ENCODE measurements around the gene PROS1.
"Not testable (repeated sequence)": the region's sequence is repeated elsewhere in the genome, so short reads cannot be mapped to it uniquely, and the experiment has no call there.

PROS1 gene

DNA sequence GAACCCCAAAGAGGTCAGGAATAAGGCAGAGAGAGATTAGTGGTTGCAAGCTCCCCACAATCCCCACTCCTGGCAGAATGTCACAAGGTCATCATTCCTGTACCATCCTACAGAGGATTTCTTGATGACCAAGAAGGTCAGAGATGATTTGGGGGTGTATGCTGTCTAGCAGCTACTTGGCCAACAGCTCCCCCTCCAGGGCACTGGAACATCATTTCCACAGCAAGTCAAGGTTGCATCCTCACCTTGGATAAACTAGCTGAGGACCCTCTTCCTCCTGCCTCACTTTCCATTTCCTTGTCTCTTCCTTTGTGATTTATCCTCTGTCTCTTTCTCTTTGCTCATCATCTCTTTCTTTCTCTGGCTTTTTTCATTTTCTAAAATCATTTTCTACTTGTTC, 106.3 kb downstream of the PROS1 start:
- DNase-seq, result no peak

- no peak for DNase-seq
Measured at GRCh38 chr3:93861017-93861416, 112.7 kb downstream of the PROS1 start.

DNA sequence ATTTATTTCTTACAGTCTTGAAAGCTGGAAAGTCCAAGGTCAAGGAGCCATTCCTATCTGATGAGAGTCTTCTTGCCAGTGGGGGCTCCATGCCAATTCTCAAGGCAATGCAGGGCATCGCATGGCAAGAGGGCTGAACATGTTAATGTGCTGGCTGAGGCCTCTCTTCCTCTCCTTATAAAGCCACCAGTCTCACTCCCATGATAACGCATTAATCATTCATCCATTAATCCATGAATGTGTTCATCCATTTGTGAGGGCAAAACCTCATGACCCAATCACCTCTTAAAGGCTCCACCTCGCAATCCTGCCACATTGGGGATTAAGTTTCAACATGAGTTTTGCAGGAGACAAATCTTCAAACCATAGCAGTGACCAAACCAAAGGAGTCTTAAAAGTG, 118.3 kb downstream of the PROS1 start:
- no peak for DNase-seq

GRCh38 chr3:93852228-93852627, 121.5 kb downstream of the PROS1 start:
- DNase-seq, result not testable (repeated sequence)

GRCh38 chr3:93843981-93844380, 129.7 kb downstream of the PROS1 start:
- no peak for DNase-seq

DNA sequence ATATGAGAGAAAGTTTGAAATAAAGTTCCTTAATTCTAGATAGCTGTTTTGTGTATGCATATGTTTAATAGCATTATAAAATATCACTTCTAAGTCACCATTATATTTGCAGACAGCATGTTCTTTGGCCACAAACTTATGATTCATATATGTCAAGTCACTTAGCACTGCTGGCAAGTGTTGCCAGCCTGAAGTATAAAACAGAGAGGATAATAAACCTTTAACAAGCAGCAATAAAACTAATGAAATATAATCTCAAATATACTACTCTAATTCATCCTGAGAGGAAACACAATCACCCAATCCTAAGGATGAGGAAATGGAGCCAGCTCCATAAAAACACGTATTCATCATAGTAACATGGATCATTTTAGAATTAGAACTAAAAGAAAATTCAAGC, 134.5 kb downstream of the PROS1 start:
- not testable (repeated sequence) for DNase-seq

All from activated CD4-positive, alpha-beta T cell treated with anti-CD3 and anti-CD28 coated beads for 48 hours (primary cell).